Measurements from ENCODE around the gene DDI2.

DDI2 gene

GRCh38 chr1:15683345-15684039, 66.2 kb downstream of the DDI2 start:
- in situ Hi-C loops (cut with HindIII; ENCODE audit: low sequenced_read_pairs), result no loop called here
- TF ChIP-seq CTCF (IDR thresholded peaks at IDR 0.05; ENCODE audit: low read depth, low read length), result no peak
- DNase-seq (ENCODE audit: low read depth, low spot score), result no peak
- peak overlapping the region; percentile 76 for H3K4me3 ChIP-seq (ENCODE audit: low read depth, low read length)

- in situ Hi-C loops (cut with HindIII; ENCODE audit: low sequenced_read_pairs), result no loop called here
- TF ChIP-seq CTCF (IDR thresholded peaks at IDR 0.05; ENCODE audit: low read depth, low read length), result no peak
- H3K4me3 ChIP-seq (ENCODE audit: low read depth, low read length), result peak within 1 kb of the TSS; percentile 80
- no peak for DNase-seq (ENCODE audit: low read depth, low spot score)
These were observed 66.8 kb downstream of the DDI2 start, which contains the start of gene PLEKHM2 for GRCh38 chr1:15684042-15684461. TSS of gene PLEKHM2 (plus strand) at chr1:15684320. CDS start at chr1:15684559, 239 bp downstream.

- peak overlapping the region; percentile 80 for H3K4me3 ChIP-seq (ENCODE audit: low read depth, low read length)
- in situ Hi-C loops (cut with HindIII; ENCODE audit: low sequenced_read_pairs), result no loop called here
- TF ChIP-seq CTCF (IDR thresholded peaks at IDR 0.05; ENCODE audit: low read depth, low read length), result no peak
- no peak for DNase-seq (ENCODE audit: low read depth, low spot score)
These were observed 67.4 kb downstream of the DDI2 start for GRCh38 chr1:15684468-15685291.

GRCh38 chr1:15685820-15686219, 68.6 kb downstream of the DDI2 start:
- in situ Hi-C loops (cut with HindIII; ENCODE audit: low sequenced_read_pairs), result no loop called here
- TF ChIP-seq CTCF (IDR thresholded peaks at IDR 0.05; ENCODE audit: low read depth, low read length), result no peak
- peak overlapping the region; percentile 80 for H3K4me3 ChIP-seq (ENCODE audit: low read depth, low read length)
- DNase-seq (ENCODE audit: low read depth, low spot score), result no peak

- DNase-seq (ENCODE audit: low read depth, low spot score), result no peak
- in situ Hi-C loops (cut with HindIII; ENCODE audit: low sequenced_read_pairs), result no loop called here
- TF ChIP-seq CTCF (IDR thresholded peaks at IDR 0.05; ENCODE audit: low read depth, low read length), result no peak
- H3K4me3 ChIP-seq (ENCODE audit: low read depth, low read length), result no peak overlapping the region
These were observed 70.2 kb downstream of the DDI2 start for GRCh38 chr1:15687446-15687845.

- in situ Hi-C loops (cut with HindIII; ENCODE audit: low sequenced_read_pairs), result no loop called here
- no peak overlapping the region for H3K4me3 ChIP-seq (ENCODE audit: low read depth, low read length)
- TF ChIP-seq CTCF (IDR thresholded peaks at IDR 0.05; ENCODE audit: low read depth, low read length), result no peak
- DNase-seq (ENCODE audit: low read depth, low spot score), result no peak
These were observed 73.1 kb downstream of the DDI2 start for GRCh38 chr1:15690317-15690716.
